Lower leg skin (tissue), 3 donors: Measurements from ENCODE around the gene AHRR.

Experiments used
- POLR2A ChIP-seq, 2 donors: fragments of 450-650 bp; IDR thresholded peaks; one replicate each; pipeline ENCODE4 v1.6.1; 2016 to 2017; ENCODE audit warnings: antibody characterized with exemption in 2 of 2, mild to moderate bottlenecking in 1 of 2, moderate library complexity in 1 of 2
- TF ChIP-seq, protein P1 (sequence below), 3 donors: fragments of 450-650 bp; IDR thresholded peaks; one replicate each; pipeline ENCODE4 v1.5.1; 2016; ENCODE audit warnings: antibody characterized with exemption in 3 of 3, mild to moderate bottlenecking in 3 of 3, moderate library complexity in 2 of 3

DNA sequence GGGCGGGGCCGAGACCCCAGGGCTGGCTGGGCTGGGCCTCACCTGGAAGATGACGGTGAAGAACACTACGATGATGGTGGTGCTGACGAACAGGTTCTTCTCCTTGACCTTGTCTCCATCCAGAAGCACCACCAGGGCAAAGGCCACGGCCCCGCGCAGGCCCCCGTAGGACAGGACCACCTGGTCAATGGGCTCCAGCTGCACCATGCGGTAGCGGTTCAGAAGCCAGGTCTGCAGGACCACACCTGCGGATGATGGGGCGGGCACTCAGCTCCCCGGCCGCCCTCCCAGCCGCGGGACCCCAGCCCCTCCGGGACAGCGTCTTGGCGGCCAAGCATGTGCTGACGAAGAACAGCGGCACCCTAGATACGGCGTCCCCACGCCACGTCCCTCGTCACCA is 161.0 kb downstream of the AHRR start:
- no peak for TF ChIP-seq POLR2A (IDR thresholded peaks at IDR 0.05)
- TF ChIP-seq, protein P1, sequence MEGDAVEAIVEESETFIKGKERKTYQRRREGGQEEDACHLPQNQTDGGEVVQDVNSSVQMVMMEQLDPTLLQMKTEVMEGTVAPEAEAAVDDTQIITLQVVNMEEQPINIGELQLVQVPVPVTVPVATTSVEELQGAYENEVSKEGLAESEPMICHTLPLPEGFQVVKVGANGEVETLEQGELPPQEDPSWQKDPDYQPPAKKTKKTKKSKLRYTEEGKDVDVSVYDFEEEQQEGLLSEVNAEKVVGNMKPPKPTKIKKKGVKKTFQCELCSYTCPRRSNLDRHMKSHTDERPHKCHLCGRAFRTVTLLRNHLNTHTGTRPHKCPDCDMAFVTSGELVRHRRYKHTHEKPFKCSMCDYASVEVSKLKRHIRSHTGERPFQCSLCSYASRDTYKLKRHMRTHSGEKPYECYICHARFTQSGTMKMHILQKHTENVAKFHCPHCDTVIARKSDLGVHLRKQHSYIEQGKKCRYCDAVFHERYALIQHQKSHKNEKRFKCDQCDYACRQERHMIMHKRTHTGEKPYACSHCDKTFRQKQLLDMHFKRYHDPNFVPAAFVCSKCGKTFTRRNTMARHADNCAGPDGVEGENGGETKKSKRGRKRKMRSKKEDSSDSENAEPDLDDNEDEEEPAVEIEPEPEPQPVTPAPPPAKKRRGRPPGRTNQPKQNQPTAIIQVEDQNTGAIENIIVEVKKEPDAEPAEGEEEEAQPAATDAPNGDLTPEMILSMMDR (IDR thresholded peaks at IDR 0.05), result no peak
